ENCODE results near the gene HSD17B14.

DNA sequence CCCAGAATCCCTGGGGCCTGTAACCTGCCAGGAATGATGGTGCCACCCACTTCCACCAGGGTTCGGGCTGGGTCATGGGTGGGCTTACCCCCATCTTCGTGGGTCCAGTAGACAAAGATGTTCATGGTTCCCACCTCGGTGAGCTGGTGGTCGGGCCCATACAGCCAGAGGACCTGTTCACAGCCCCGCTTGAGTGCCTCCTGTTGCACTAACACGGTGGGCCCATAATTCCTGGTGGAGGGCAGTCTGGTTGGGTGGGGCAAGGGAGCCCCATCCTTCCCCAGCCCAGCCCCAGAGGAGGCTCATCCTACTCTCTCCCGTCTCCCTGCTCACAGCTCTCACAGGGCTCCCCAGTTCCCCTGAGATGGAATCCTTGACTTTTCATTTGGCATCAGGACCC, 39.2 kb downstream of the HSD17B14 start:
- no peak for TF ChIP-seq CTCF (conservative IDR thresholded peaks at IDR 0.05; ENCODE audit: low read depth in 2 of 2)
- TF ChIP-seq EZH2 (IDR thresholded peaks at IDR 0.05; ENCODE audit: low read depth, unreplicated experiment) = no peak
- TF ChIP-seq, protein P1, sequence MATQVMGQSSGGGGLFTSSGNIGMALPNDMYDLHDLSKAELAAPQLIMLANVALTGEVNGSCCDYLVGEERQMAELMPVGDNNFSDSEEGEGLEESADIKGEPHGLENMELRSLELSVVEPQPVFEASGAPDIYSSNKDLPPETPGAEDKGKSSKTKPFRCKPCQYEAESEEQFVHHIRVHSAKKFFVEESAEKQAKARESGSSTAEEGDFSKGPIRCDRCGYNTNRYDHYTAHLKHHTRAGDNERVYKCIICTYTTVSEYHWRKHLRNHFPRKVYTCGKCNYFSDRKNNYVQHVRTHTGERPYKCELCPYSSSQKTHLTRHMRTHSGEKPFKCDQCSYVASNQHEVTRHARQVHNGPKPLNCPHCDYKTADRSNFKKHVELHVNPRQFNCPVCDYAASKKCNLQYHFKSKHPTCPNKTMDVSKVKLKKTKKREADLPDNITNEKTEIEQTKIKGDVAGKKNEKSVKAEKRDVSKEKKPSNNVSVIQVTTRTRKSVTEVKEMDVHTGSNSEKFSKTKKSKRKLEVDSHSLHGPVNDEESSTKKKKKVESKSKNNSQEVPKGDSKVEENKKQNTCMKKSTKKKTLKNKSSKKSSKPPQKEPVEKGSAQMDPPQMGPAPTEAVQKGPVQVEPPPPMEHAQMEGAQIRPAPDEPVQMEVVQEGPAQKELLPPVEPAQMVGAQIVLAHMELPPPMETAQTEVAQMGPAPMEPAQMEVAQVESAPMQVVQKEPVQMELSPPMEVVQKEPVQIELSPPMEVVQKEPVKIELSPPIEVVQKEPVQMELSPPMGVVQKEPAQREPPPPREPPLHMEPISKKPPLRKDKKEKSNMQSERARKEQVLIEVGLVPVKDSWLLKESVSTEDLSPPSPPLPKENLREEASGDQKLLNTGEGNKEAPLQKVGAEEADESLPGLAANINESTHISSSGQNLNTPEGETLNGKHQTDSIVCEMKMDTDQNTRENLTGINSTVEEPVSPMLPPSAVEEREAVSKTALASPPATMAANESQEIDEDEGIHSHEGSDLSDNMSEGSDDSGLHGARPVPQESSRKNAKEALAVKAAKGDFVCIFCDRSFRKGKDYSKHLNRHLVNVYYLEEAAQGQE (IDR thresholded peaks at IDR 0.05; ENCODE audit: unreplicated experiment) = no peak
- no peak for TF ChIP-seq POLR2AphosphoS5 (IDR thresholded peaks at IDR 0.05; ENCODE audit: low read depth)
- TF ChIP-seq ETS1 (IDR thresholded peaks at IDR 0.05) = no peak
- no peak for TF ChIP-seq CREB1 (CRISPR knock-in tag; IDR thresholded peaks at IDR 0.05; ENCODE audit: low read depth)
- TF ChIP-seq STAT1 (IDR thresholded peaks at IDR 0.05; ENCODE audit: unreplicated experiment) = no peak
- no peak for TF ChIP-seq JUNB (IDR thresholded peaks at IDR 0.05; ENCODE audit: unreplicated experiment)
- no peak for TF ChIP-seq NANOG (IDR thresholded peaks at IDR 0.05; ENCODE audit: borderline replicate concordance)
- no peak for TF ChIP-seq EZH2phosphoT487 (IDR thresholded peaks at IDR 0.05; ENCODE audit: unreplicated experiment)
- TF ChIP-seq ZNF331 (CRISPR knock-in tag; IDR thresholded peaks at IDR 0.05; ENCODE audit: low read depth) = no peak
- TF ChIP-seq ZNF114 (CRISPR knock-in tag; IDR thresholded peaks at IDR 0.05) = no peak
